ENCODE results near the gene MAOA. TPM values are rescaled to one million over a fixed set of nuclear protein-coding genes. Genes with fewer than 3 reads are reported as not detected.

Gene MAOA
- total and polyA plus RNA-seq, 2 donors (not counting 1 experiment from before 2014, with no cell fraction given) = 0.05 TPM; not detected in 1

DNA sequence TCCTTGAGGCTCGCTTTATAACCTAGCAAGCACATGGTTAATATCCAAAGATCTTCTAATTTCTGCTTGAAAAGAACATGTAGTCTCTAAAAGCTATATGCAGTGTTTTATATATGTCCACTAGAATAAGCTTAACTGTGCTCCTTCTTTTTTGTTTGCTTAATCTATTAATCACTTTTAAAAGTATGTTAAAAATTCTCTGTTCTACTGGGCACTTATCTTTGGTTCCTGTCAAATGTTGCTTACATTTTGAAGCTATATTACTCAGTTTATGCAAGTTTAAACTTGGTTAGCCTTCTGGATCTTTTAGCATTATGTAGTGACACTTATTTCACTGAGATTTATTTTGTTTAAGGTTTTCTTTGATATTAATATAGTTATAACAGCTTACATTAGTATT is 32.5 kb downstream of the MAOA start:
- H3K36me3 ChIP-seq (replicated peaks in 1 of 2; ENCODE audit: control extremely low read depth in 1 of 2, control insufficient read depth in 1 of 2, extremely low read depth in 1 of 2, insufficient read depth in 2 of 2, low read length in 1 of 2) = no peaks in the 10 kb centered on the region
- H3K9ac ChIP-seq (ENCODE audit: low read length) = no peak overlapping the region
- ATAC-seq (ENCODE audit: low read depth) = no peak
- H3K9me3 ChIP-seq (ENCODE audit: control extremely low read depth in 1 of 3, control insufficient read depth in 2 of 3, insufficient read depth in 1 of 3, low read length in 2 of 3) = no peaks in the 10 kb centered on the region
- Mint-ChIP-seq H3K27me3 (peaks cover 3% of the 10 kb centered on the region), H3K9me3 (ENCODE audit: insufficient read depth) (no peaks in the 10 kb centered on the region), H3K27ac (no peak overlapping the region), H3K4me1 (no peaks in the 10 kb centered on the region), H3K4me3 (no peak overlapping the region)
- no CpG with 5 or more reads among the region's 1 CpG for WGBS (ENCODE audit: insufficient coverage)
- DNase-seq = no peak
- H3K4me2 ChIP-seq (replicated peaks; ENCODE audit: low read depth, low read length, poor library complexity, severe bottlenecking) = no peak overlapping the region
- no peak overlapping the region for H3K27ac ChIP-seq (ENCODE audit: low read length in 2 of 2)
- TF ChIP-seq CTCF (IDR thresholded peaks at IDR 0.05) (no peak), EZH2 (IDR thresholded peaks at IDR 0.05; ENCODE audit: borderline replicate concordance, insufficient read depth, low read depth, low read length, poor library complexity, severe bottlenecking) (no peak)
- intact Hi-C loops (cut with micrococcal nuclease) = no loop called here
- H4K20me1 ChIP-seq (ENCODE audit: control insufficient read depth, insufficient read depth, low read length, poor library complexity, severe bottlenecking) = no peaks in the 10 kb centered on the region
- no peak overlapping the region for H3K4me3 ChIP-seq (ENCODE audit: control extremely low read depth in 1 of 5, extremely low read depth in 1 of 5, insufficient read depth in 1 of 5, low read depth in 2 of 5, low read length in 4 of 5)
- ChIA-PET POLR2A (no interaction called here), CTCF (no interaction called here)
- peaks cover 0 to 3% (median 1%) of the 10 kb centered on the region in 4 experiments for H3K27me3 ChIP-seq (replicated peaks in 1 of 4; ENCODE audit: control extremely low read depth in 1 of 4, control insufficient read depth in 3 of 4, insufficient read depth in 4 of 4, low read length in 3 of 4)
- H3K4me1 ChIP-seq (ENCODE audit: control insufficient read depth in 2 of 2, insufficient read depth in 2 of 2, low read length in 2 of 2) = no peaks in the 10 kb centered on the region
- no peaks in the 10 kb centered on the region for H3K79me2 ChIP-seq (ENCODE audit: control insufficient read depth, insufficient read depth, low read length)
- no peak overlapping the region for H2AFZ ChIP-seq (ENCODE audit: insufficient read depth, low read depth, low read length, poor library complexity, severe bottlenecking)

DNA sequence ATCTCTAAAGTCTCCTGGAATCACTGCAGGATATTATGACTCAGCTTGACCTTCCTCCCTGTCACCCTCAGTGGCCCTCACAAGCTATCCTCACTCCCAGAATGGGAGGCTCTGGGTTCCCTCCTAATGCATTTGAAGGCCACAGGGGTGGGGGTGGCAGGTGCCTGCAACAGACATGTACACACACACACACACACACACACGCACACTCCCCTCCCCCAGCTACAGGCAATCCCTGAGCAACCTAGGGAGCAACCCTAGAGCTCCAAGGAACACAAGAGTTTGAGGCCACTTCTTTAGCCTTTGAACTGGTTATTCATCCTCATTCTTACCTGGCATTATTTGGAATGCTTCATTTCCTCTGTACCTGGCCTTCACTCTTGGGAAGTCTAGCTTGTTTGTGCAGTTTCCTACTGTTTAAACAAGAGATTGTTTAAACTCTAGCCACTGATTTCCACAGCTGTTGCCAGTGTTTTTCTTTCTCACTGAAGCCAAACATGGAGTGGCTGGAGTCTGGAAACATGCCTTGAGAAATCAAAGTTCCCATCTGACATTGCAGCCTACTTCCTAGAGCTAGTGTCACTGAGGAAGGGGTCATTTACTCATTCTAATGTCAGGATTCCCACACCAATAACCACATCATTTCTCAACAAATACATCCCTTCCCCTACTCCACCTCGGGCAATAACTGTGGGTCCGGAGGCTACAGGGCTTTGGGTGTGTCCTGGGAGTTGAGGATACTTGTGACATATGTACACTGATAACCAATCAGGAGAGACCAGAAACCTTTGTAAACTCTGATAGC is 37.7 kb downstream of the MAOA start:
- Histone ChIP-seq H3K79me2 (ENCODE audit: control insufficient read depth, insufficient read depth, low read length) (no peaks in the 10 kb centered on the region), H3K4me3 (ENCODE audit: control extremely low read depth in 1 of 5, extremely low read depth in 1 of 5, insufficient read depth in 1 of 5, low read depth in 2 of 5, low read length in 4 of 5) (no peak overlapping the region), H3K36me3 (replicated peaks in 1 of 2; ENCODE audit: control extremely low read depth in 1 of 2, control insufficient read depth in 1 of 2, extremely low read depth in 1 of 2, insufficient read depth in 2 of 2, low read length in 1 of 2) (no peaks in the 10 kb centered on the region), H3K9me3 (ENCODE audit: control extremely low read depth in 1 of 3, control insufficient read depth in 2 of 3, insufficient read depth in 1 of 3, low read length in 2 of 3) (no peaks in the 10 kb centered on the region), H3K27me3 (replicated peaks in 1 of 4; ENCODE audit: control extremely low read depth in 1 of 4, control insufficient read depth in 3 of 4, insufficient read depth in 4 of 4, low read length in 3 of 4) (peaks cover 0 to 4% (median 1%) of the 10 kb centered on the region in 4 experiments), H3K4me2 (replicated peaks; ENCODE audit: low read depth, low read length, poor library complexity, severe bottlenecking) (no peak overlapping the region), H3K9ac (ENCODE audit: low read length) (no peak overlapping the region), H4K20me1 (ENCODE audit: control insufficient read depth, insufficient read depth, low read length, poor library complexity, severe bottlenecking) (no peaks in the 10 kb centered on the region), H3K4me1 (ENCODE audit: control insufficient read depth in 2 of 2, insufficient read depth in 2 of 2, low read length in 2 of 2) (no peaks in the 10 kb centered on the region), H3K27ac (ENCODE audit: low read length in 2 of 2) (no peak overlapping the region), H2AFZ (ENCODE audit: insufficient read depth, low read depth, low read length, poor library complexity, severe bottlenecking) (no peak overlapping the region)
- no peaks in the 10 kb centered on the region for H3K27me3 Mint-ChIP-seq
- H3K4me1 Mint-ChIP-seq = no peaks in the 10 kb centered on the region
- no peak overlapping the region for H3K27ac Mint-ChIP-seq
- WGBS (ENCODE audit: insufficient coverage) = no CpG with 5 or more reads among the region's 3 CpGs
- ATAC-seq (ENCODE audit: low read depth) = no peak
- no peak overlapping the region for H3K4me3 Mint-ChIP-seq
- intact Hi-C loops (cut with micrococcal nuclease) = no loop called here
- TF ChIP-seq CTCF (IDR thresholded peaks at IDR 0.05) (no peak), EZH2 (IDR thresholded peaks at IDR 0.05; ENCODE audit: borderline replicate concordance, insufficient read depth, low read depth, low read length, poor library complexity, severe bottlenecking) (no peak)
- no peaks in the 10 kb centered on the region for H3K9me3 Mint-ChIP-seq (ENCODE audit: insufficient read depth)
- no peak for DNase-seq
- ChIA-PET POLR2A (no interaction called here), CTCF (interaction anchor here (0.7 kb wide), 1 partner anchor 1665 kb away, joined by 3 read pairs; no protein-coding TSS in a partner anchor)
